IMR-90 (cell line): ENCODE data around the gene DCAF17.

Experiments used
- CEBPB ChIP-seq: IDR thresholded peaks from 2 replicates; pipeline ENCODE4 v1.6.1; 2012; ENCODE audit warnings: low read depth, low read length, improper control_type of control experiment
- CHD1 ChIP-seq: IDR thresholded peaks from 2 replicates; pipeline ENCODE4 v1.6.1; 2012; ENCODE audit warnings: low read depth, low read length, improper control_type of control experiment
- FOS ChIP-seq: fragments of 150-350 bp; IDR thresholded peaks from 2 replicates; pipeline ENCODE4 v1.6.1; 2016; ENCODE audit warnings: low read depth, low read length
- MAFK ChIP-seq: IDR thresholded peaks from 2 replicates; pipeline ENCODE4 v1.6.1; 2012; ENCODE audit warnings: low read depth, low read length, improper control_type of control experiment
- MAZ ChIP-seq: IDR thresholded peaks from 2 replicates; pipeline ENCODE4 v1.6.1; 2012; ENCODE audit warnings: low read depth, mild to moderate bottlenecking, low read length, improper control_type of control experiment, moderate library complexity, borderline replicate concordance
- MXI1 ChIP-seq: IDR thresholded peaks from 2 replicates; pipeline ENCODE4 v1.6.1; 2012; ENCODE audit warnings: low read depth, mild to moderate bottlenecking, low read length, moderate library complexity, borderline replicate concordance
- NFE2L2 ChIP-seq: fragments of 150-350 bp; IDR thresholded peaks from 2 replicates; pipeline ENCODE4 v1.6.1; 2016; ENCODE audit warnings: low read depth, mild to moderate bottlenecking, low read length
- POLR2A ChIP-seq: IDR thresholded peaks from 2 replicates; pipeline ENCODE4 v1.6.1; 2012; ENCODE audit warnings: mild to moderate bottlenecking, low read depth, low read length
- RAD21 ChIP-seq: IDR thresholded peaks from 2 replicates; pipeline ENCODE4 v1.6.1; 2012; ENCODE audit warnings: low read length, improper control_type of control experiment
- SMC3 ChIP-seq: fragments of 150-350 bp; IDR thresholded peaks from 2 replicates; pipeline ENCODE4 v1.6.1; 2016; ENCODE audit warnings: low read depth, mild to moderate bottlenecking, antibody characterized with exemption, low read length, moderate library complexity
- USF2 ChIP-seq: fragments of 150-350 bp; IDR thresholded peaks from 2 replicates; pipeline ENCODE4 v1.6.1; 2017; ENCODE audit warnings: mild to moderate bottlenecking, antibody characterized with exemption, low read length, low read depth
- TF ChIP-seq, protein P1 (sequence below): conservative IDR thresholded peaks from 2 replicates; pipeline ENCODE4 v1.5.1; 2012; ENCODE audit warnings: mild to moderate bottlenecking, low read depth, low read length, improper control_type of control experiment
- TF ChIP-seq, protein P2 (sequence below): fragments of 150-350 bp; IDR thresholded peaks from 2 replicates; pipeline ENCODE4 v1.6.1; 2016; ENCODE audit warnings: low read depth, mild to moderate bottlenecking, low read length, moderate library complexity, borderline replicate concordance

DNA sequence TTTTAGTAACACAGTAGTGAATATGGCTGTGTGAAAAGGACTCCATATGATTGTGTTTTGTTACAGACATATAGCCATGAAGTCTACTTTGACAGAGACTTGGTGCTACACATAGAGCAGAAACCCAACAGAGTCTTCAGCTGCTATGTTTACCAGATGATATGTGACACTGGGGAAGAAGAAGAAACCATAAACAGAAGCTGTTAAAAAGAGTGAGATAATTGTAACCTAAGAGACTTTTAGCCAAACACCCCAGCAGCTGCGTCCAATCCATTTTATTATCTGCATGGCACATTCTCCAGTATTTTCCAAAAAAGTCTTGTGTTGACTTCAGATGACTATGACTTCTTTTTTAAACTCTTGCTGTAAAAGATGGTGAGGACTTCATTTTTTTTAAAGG lies 46.9 kb downstream of the DCAF17 start:
- TF ChIP-seq, protein P1, sequence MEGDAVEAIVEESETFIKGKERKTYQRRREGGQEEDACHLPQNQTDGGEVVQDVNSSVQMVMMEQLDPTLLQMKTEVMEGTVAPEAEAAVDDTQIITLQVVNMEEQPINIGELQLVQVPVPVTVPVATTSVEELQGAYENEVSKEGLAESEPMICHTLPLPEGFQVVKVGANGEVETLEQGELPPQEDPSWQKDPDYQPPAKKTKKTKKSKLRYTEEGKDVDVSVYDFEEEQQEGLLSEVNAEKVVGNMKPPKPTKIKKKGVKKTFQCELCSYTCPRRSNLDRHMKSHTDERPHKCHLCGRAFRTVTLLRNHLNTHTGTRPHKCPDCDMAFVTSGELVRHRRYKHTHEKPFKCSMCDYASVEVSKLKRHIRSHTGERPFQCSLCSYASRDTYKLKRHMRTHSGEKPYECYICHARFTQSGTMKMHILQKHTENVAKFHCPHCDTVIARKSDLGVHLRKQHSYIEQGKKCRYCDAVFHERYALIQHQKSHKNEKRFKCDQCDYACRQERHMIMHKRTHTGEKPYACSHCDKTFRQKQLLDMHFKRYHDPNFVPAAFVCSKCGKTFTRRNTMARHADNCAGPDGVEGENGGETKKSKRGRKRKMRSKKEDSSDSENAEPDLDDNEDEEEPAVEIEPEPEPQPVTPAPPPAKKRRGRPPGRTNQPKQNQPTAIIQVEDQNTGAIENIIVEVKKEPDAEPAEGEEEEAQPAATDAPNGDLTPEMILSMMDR = no peak
- no peak for TF ChIP-seq NFE2L2
- TF ChIP-seq POLR2A = no peak
- no peak for TF ChIP-seq MAFK
- no peak for TF ChIP-seq FOS
- TF ChIP-seq USF2 = no peak
- no peak for TF ChIP-seq MAZ
- TF ChIP-seq SMC3 = no peak
- no peak for TF ChIP-seq MXI1
- TF ChIP-seq, protein P2, sequence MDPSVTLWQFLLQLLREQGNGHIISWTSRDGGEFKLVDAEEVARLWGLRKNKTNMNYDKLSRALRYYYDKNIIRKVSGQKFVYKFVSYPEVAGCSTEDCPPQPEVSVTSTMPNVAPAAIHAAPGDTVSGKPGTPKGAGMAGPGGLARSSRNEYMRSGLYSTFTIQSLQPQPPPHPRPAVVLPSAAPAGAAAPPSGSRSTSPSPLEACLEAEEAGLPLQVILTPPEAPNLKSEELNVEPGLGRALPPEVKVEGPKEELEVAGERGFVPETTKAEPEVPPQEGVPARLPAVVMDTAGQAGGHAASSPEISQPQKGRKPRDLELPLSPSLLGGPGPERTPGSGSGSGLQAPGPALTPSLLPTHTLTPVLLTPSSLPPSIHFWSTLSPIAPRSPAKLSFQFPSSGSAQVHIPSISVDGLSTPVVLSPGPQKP = no peak
- TF ChIP-seq RAD21 = no peak
- no peak for TF ChIP-seq CEBPB
- TF ChIP-seq CHD1 = no peak
